ENCODE results near the gene FAP.

FAP gene

GRCh38 chr2:162241571-162241970, 1.7 kb downstream of the FAP start:
- H3K36me3 ChIP-seq (ENCODE audit: control insufficient read depth, low read depth, low read length): no peaks in the 10 kb centered on the region
- H3K4me3 ChIP-seq (ENCODE audit: low read length): no peak overlapping the region
- no peaks in the 10 kb centered on the region for H3K4me1 ChIP-seq (ENCODE audit: control insufficient read depth, low read depth, low read length)
- H3K27me3 ChIP-seq (ENCODE audit: control insufficient read depth, insufficient read depth, low read length): no peaks in the 10 kb centered on the region
- H3K9me3 ChIP-seq (ENCODE audit: control insufficient read depth, low read depth, low read length): no peaks in the 10 kb centered on the region
- H3K27ac ChIP-seq (ENCODE audit: low read length): no peak overlapping the region
- H3K9ac ChIP-seq (ENCODE audit: low read length): no peak overlapping the region

- no peak overlapping the region for H3K27ac ChIP-seq (ENCODE audit: low read length)
- no peak overlapping the region for H3K4me3 ChIP-seq (ENCODE audit: low read length)
- no peaks in the 10 kb centered on the region for H3K36me3 ChIP-seq (ENCODE audit: control insufficient read depth, low read depth, low read length)
- no peaks in the 10 kb centered on the region for H3K9me3 ChIP-seq (ENCODE audit: control insufficient read depth, low read depth, low read length)
- H3K27me3 ChIP-seq (ENCODE audit: control insufficient read depth, insufficient read depth, low read length): no peaks in the 10 kb centered on the region
- no peak overlapping the region for H3K9ac ChIP-seq (ENCODE audit: low read length)
- H3K4me1 ChIP-seq (ENCODE audit: control insufficient read depth, low read depth, low read length): no peaks in the 10 kb centered on the region
Measured at GRCh38 chr2:162234620-162235462, 8.4 kb downstream of the FAP start.

GRCh38 chr2:162233197-162233596, 10.0 kb downstream of the FAP start:
- no peaks in the 10 kb centered on the region for H3K27me3 ChIP-seq (ENCODE audit: control insufficient read depth, insufficient read depth, low read length)
- H3K36me3 ChIP-seq (ENCODE audit: control insufficient read depth, low read depth, low read length): no peaks in the 10 kb centered on the region
- H3K4me3 ChIP-seq (ENCODE audit: low read length): no peak overlapping the region
- H3K9ac ChIP-seq (ENCODE audit: low read length): no peak overlapping the region
- H3K9me3 ChIP-seq (ENCODE audit: control insufficient read depth, low read depth, low read length): no peaks in the 10 kb centered on the region
- no peak overlapping the region for H3K27ac ChIP-seq (ENCODE audit: low read length)
- H3K4me1 ChIP-seq (ENCODE audit: control insufficient read depth, low read depth, low read length): no peaks in the 10 kb centered on the region

- no peaks in the 10 kb centered on the region for H3K36me3 ChIP-seq (ENCODE audit: control insufficient read depth, low read depth, low read length)
- H3K4me1 ChIP-seq (ENCODE audit: control insufficient read depth, low read depth, low read length): no peaks in the 10 kb centered on the region
- H3K27me3 ChIP-seq (ENCODE audit: control insufficient read depth, insufficient read depth, low read length): no peaks in the 10 kb centered on the region
- no peak overlapping the region for H3K9ac ChIP-seq (ENCODE audit: low read length)
- no peaks in the 10 kb centered on the region for H3K9me3 ChIP-seq (ENCODE audit: control insufficient read depth, low read depth, low read length)
- no peak overlapping the region for H3K27ac ChIP-seq (ENCODE audit: low read length)
- H3K4me3 ChIP-seq (ENCODE audit: low read length): no peak overlapping the region
Measured at GRCh38 chr2:162232671-162233070, 10.6 kb downstream of the FAP start.

- Histone ChIP-seq H3K4me1 (ENCODE audit: control insufficient read depth, low read depth, low read length) (no peaks in the 10 kb centered on the region), H3K9me3 (ENCODE audit: control insufficient read depth, low read depth, low read length) (no peaks in the 10 kb centered on the region), H3K9ac (ENCODE audit: low read length) (no peak overlapping the region), H3K36me3 (ENCODE audit: control insufficient read depth, low read depth, low read length) (no peaks in the 10 kb centered on the region), H3K4me3 (ENCODE audit: low read length) (no peak overlapping the region), H3K27me3 (ENCODE audit: control insufficient read depth, insufficient read depth, low read length) (no peaks in the 10 kb centered on the region), H3K27ac (ENCODE audit: low read length) (no peak overlapping the region)
Measured at GRCh38 chr2:162232027-162232426, 11.2 kb downstream of the FAP start.

GRCh38 chr2:162230761-162231160, 12.5 kb downstream of the FAP start:
- Histone ChIP-seq H3K27me3 (ENCODE audit: control insufficient read depth, insufficient read depth, low read length) (no peaks in the 10 kb centered on the region), H3K9ac (ENCODE audit: low read length) (no peak overlapping the region), H3K36me3 (ENCODE audit: control insufficient read depth, low read depth, low read length) (no peaks in the 10 kb centered on the region), H3K4me1 (ENCODE audit: control insufficient read depth, low read depth, low read length) (no peaks in the 10 kb centered on the region), H3K9me3 (ENCODE audit: control insufficient read depth, low read depth, low read length) (no peaks in the 10 kb centered on the region), H3K4me3 (ENCODE audit: low read length) (no peak overlapping the region), H3K27ac (ENCODE audit: low read length) (no peak overlapping the region)

- no peaks in the 10 kb centered on the region for H3K36me3 ChIP-seq (ENCODE audit: control insufficient read depth, low read depth, low read length)
- H3K4me3 ChIP-seq (ENCODE audit: low read length): no peak overlapping the region
- H3K9ac ChIP-seq (ENCODE audit: low read length): no peak overlapping the region
- no peak overlapping the region for H3K27ac ChIP-seq (ENCODE audit: low read length)
- H3K4me1 ChIP-seq (ENCODE audit: control insufficient read depth, low read depth, low read length): no peaks in the 10 kb centered on the region
- H3K27me3 ChIP-seq (ENCODE audit: control insufficient read depth, insufficient read depth, low read length): no peaks in the 10 kb centered on the region
- no peaks in the 10 kb centered on the region for H3K9me3 ChIP-seq (ENCODE audit: control insufficient read depth, low read depth, low read length)
Measured at GRCh38 chr2:162226836-162227235, 16.4 kb downstream of the FAP start.

- no peak overlapping the region for H3K9ac ChIP-seq (ENCODE audit: low read length)
- H3K27me3 ChIP-seq (ENCODE audit: control insufficient read depth, insufficient read depth, low read length): no peaks in the 10 kb centered on the region
- no peaks in the 10 kb centered on the region for H3K4me1 ChIP-seq (ENCODE audit: control insufficient read depth, low read depth, low read length)
- no peak overlapping the region for H3K4me3 ChIP-seq (ENCODE audit: low read length)
- H3K36me3 ChIP-seq (ENCODE audit: control insufficient read depth, low read depth, low read length): no peaks in the 10 kb centered on the region
- H3K27ac ChIP-seq (ENCODE audit: low read length): no peak overlapping the region
- no peaks in the 10 kb centered on the region for H3K9me3 ChIP-seq (ENCODE audit: control insufficient read depth, low read depth, low read length)
Measured at GRCh38 chr2:162221064-162221463, 22.2 kb downstream of the FAP start.

- H3K36me3 ChIP-seq (ENCODE audit: control insufficient read depth, low read depth, low read length): no peaks in the 10 kb centered on the region
- H3K4me3 ChIP-seq (ENCODE audit: low read length): no peak overlapping the region
- H3K27me3 ChIP-seq (ENCODE audit: control insufficient read depth, insufficient read depth, low read length): no peaks in the 10 kb centered on the region
- H3K9ac ChIP-seq (ENCODE audit: low read length): no peak overlapping the region
- no peak overlapping the region for H3K27ac ChIP-seq (ENCODE audit: low read length)
- H3K4me1 ChIP-seq (ENCODE audit: control insufficient read depth, low read depth, low read length): no peaks in the 10 kb centered on the region
- no peaks in the 10 kb centered on the region for H3K9me3 ChIP-seq (ENCODE audit: control insufficient read depth, low read depth, low read length)
Measured at GRCh38 chr2:162220368-162220767, 22.9 kb downstream of the FAP start.

- no peaks in the 10 kb centered on the region for H3K27me3 ChIP-seq (ENCODE audit: control insufficient read depth, insufficient read depth, low read length)
- H3K4me3 ChIP-seq (ENCODE audit: low read length): no peak overlapping the region
- H3K9me3 ChIP-seq (ENCODE audit: control insufficient read depth, low read depth, low read length): no peaks in the 10 kb centered on the region
- no peak overlapping the region for H3K9ac ChIP-seq (ENCODE audit: low read length)
- H3K27ac ChIP-seq (ENCODE audit: low read length): no peak overlapping the region
- H3K4me1 ChIP-seq (ENCODE audit: control insufficient read depth, low read depth, low read length): no peaks in the 10 kb centered on the region
- H3K36me3 ChIP-seq (ENCODE audit: control insufficient read depth, low read depth, low read length): no peaks in the 10 kb centered on the region
Measured at GRCh38 chr2:162219426-162219825, 23.8 kb downstream of the FAP start.

- Histone ChIP-seq H3K27ac (ENCODE audit: low read length) (no peak overlapping the region), H3K4me1 (ENCODE audit: control insufficient read depth, low read depth, low read length) (no peaks in the 10 kb centered on the region), H3K4me3 (ENCODE audit: low read length) (no peak overlapping the region), H3K9me3 (ENCODE audit: control insufficient read depth, low read depth, low read length) (no peaks in the 10 kb centered on the region), H3K9ac (ENCODE audit: low read length) (no peak overlapping the region), H3K27me3 (ENCODE audit: control insufficient read depth, insufficient read depth, low read length) (no peaks in the 10 kb centered on the region), H3K36me3 (ENCODE audit: control insufficient read depth, low read depth, low read length) (no peaks in the 10 kb centered on the region)
Measured at GRCh38 chr2:162217598-162217997, 25.6 kb downstream of the FAP start.

GRCh38 chr2:162215162-162215561, 28.1 kb downstream of the FAP start:
- Histone ChIP-seq H3K4me1 (ENCODE audit: control insufficient read depth, low read depth, low read length) (no peaks in the 10 kb centered on the region), H3K36me3 (ENCODE audit: control insufficient read depth, low read depth, low read length) (no peaks in the 10 kb centered on the region), H3K4me3 (ENCODE audit: low read length) (no peak overlapping the region), H3K27ac (ENCODE audit: low read length) (no peak overlapping the region), H3K9me3 (ENCODE audit: control insufficient read depth, low read depth, low read length) (no peaks in the 10 kb centered on the region), H3K9ac (ENCODE audit: low read length) (no peak overlapping the region), H3K27me3 (ENCODE audit: control insufficient read depth, insufficient read depth, low read length) (no peaks in the 10 kb centered on the region)

Data from iPS-18a (cell line).